ENCODE measurements around the gene KIF6.

Gene KIF6

GRCh38 chr6:39281312-39281980 is 443.8 kb downstream of the KIF6 start:
- no peak for DNase-seq (ENCODE audit: low spot score)

GRCh38 chr6:39280247-39280731 is 444.9 kb downstream of the KIF6 start:
- no peak for DNase-seq (ENCODE audit: low spot score)

Measured in CD4-positive, alpha-beta T cell treated with Interleukin-6 at 100 ng/mL for 8 hours (primary cell).